Measurements from ENCODE around the gene DUSP12.
"Not testable (repeated sequence)": the region's sequence is repeated elsewhere in the genome, so short reads cannot be mapped to it uniquely, and the experiment has no call there.

Gene DUSP12, protein sequence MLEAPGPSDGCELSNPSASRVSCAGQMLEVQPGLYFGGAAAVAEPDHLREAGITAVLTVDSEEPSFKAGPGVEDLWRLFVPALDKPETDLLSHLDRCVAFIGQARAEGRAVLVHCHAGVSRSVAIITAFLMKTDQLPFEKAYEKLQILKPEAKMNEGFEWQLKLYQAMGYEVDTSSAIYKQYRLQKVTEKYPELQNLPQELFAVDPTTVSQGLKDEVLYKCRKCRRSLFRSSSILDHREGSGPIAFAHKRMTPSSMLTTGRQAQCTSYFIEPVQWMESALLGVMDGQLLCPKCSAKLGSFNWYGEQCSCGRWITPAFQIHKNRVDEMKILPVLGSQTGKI

DNA sequence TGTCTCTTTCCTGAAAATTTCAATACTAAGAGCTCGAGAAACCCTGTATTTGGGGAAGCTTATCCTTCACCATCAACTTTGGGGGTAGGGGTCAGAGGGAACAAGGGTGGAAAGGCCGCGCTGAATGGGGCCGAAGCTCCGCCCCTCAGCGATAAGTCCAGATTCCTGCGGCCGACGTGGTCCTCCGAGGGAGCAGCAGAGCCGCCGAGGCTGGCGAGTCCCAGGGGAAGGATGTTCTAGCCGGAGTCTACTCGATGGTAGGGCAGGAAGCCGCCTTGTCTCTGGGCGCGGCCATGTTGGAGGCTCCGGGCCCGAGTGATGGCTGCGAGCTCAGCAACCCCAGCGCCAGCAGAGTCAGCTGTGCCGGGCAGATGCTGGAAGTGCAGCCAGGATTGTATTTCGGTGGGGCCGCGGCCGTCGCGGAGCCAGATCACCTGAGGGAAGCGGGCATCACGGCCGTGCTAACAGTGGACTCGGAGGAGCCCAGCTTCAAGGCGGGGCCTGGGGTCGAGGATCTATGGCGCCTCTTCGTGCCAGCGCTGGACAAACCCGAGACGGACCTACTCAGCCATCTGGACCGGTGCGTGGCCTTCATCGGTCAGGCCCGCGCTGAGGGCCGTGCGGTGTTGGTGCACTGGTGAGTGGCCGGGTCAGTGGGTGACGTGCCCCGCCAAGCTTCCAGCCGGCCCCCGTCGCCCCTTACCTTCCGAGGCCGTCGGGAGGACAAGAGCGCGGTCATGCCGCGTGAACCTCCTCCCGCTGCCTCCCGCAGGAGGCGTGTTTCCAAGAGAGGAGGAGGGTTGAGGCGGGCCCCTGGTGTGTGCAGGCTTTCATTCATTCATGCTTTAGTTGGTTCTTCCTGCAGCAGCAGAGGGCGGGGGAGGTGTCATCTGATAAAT is at the start of gene DUSP12:
DUSP12 (plus strand) TSS at position 278 of the 899 bp plus-strand sequence; CDS start at position 294, 16 bp downstream.
- peak; percentile 96 to 97 for DNase-seq

DNA sequence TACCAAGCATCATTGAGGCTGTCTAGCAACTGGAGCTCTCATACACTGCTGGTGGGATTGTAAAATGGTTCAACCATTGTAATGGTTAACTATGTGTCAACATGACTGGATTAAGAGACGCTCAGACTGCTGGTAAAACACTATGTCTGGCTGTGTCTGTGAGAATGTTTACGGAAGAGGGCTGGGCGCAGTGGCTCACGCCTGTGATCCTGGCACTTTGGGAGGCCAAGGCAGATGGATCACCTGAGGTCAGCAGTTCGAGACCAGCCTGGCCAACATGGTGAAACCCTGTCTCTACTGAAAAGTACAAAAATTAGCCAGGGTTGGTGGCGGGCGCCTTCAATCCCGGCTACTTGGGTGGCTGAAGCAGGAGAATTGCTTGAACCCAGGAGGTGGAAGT is 47.3 kb upstream of the DUSP12 start:
- DNase-seq = no peak

DNA sequence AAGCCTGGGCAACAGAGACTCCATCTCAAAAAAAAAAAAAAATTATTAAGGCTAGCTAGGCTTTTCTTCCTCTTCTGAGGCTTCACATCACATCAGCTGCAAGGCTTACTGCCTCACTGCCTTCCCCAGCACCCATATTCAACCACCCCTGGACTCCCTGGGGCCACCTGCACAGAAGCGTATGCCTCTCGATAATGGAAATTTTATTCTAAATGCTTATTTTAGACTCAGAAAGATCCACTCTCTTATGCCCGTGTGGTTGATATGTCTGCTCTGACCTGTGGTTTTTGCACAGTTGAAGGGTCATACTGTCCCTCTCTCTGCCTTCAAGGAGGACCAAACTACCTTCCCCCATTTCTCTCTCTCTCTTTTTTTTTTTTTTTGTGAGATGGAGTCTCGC is 44.0 kb upstream of the DUSP12 start:
- DNase-seq = no peak

GRCh38 chr1:161706113-161706481 is 43.5 kb upstream of the DUSP12 start:
- DNase-seq = no peak

GRCh38 chr1:161706482-161707347 is 42.9 kb upstream of the DUSP12 start, which contains the start of gene FCRLA:
Gene FCRLA (plus strand): TSS chr1:161707229. CDS start chr1:161707265, 36 bp downstream.
- no peak for DNase-seq

GRCh38 chr1:161707503-161707902 is 42.1 kb upstream of the DUSP12 start:
- DNase-seq = no peak

DNA sequence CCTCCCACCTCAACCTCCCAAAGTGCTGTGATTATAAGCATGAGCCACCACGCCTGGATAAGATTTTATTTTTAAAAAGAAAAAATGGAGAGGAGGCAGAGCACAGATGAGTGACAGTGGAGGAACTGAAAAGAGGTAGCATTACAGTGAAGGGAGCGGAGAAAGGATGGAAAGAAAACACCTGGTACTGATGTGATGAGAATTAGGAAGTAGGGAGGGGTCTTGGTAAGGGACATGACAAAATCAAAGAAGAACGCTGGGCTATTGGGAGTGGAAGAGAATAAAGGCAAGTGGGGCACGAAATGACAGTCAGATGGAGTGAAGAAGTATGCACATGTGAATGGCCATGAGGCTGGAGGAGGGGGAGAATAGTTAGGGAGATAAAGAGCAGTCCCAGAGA is 40.2 kb upstream of the DUSP12 start:
- DNase-seq = no peak

DNA sequence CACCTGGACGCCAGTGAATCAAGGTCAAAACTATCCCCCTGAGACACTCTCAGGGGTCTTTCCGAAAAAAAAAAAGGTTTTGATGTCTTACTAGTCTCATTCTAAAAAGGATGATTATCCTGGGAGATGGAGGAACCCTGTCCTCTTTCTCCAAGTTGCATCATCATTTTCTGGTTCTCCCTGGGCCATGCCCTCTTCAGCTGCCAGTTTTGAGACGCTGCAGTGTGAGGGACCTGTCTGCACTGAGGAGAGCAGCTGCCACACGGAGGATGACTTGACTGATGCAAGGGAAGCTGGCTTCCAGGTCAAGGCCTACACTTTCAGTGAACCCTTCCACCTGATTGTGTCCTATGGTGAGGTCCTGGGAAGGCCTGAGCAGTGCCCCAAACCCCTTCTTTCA is 39.0 kb upstream of the DUSP12 start:
- DNase-seq = no peak

- no peak for DNase-seq
Observed at GRCh38 chr1:161718559-161719324, 30.8 kb upstream of the DUSP12 start.

GRCh38 chr1:161719325-161719611 is 30.3 kb upstream of the DUSP12 start:
- DNase-seq = no peak

DNA sequence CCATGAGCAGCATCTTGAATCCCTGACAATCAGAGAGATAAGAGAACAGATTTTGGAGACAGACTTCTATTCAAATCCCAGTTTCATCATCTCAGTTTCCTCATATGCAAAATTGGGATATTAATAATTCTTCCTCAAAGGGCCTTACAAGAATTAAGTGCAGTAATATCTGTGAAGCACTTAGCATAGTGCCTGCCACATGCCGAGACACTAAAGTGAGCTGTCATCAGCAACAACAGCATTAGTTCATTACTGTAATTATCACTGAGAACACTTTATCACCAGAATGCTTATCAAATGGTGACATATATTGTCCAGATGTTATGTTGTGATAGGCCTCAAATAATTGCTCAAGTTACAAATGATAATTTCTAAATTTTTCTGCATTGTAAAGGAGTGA is 29.2 kb upstream of the DUSP12 start:
- DNase-seq = no peak

GRCh38 chr1:161720956-161721737 is 28.4 kb upstream of the DUSP12 start, which contains the start of gene FCRLB:
Gene FCRLB (plus strand): TSS chr1:161721544. CDS start chr1:161722673, 1,129 bp downstream.
- no peak for DNase-seq

DNA sequence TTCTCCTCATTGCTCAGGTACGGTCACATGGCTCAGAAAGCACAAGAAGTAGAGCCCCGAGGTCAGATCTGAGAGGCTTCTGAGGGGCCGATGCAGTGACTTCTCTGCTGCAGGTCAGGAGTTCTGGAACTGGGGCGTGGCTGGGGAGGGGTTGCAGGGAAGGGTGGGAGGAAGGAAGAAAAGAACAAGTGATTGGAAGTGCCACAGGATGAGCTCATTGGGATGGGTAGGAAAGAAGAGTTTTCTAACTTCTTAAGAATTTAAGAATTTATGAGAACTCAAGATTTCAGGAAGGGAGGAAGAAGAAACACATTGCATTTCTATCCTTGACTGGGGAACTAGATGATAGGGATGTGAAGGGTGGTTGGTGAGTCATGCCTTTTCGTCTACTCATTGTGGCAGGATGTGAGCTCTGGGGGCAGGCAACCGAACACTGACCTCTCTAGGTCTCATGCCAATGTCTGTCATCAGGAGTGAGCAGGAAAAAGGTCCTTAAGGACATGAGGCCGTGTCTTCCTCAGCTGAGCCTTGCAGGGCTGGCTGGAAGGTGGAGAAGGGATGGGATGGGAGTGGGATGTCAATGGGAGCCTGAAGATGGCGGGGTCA is 27.7 kb upstream of the DUSP12 start:
- no peak for DNase-seq

DNA sequence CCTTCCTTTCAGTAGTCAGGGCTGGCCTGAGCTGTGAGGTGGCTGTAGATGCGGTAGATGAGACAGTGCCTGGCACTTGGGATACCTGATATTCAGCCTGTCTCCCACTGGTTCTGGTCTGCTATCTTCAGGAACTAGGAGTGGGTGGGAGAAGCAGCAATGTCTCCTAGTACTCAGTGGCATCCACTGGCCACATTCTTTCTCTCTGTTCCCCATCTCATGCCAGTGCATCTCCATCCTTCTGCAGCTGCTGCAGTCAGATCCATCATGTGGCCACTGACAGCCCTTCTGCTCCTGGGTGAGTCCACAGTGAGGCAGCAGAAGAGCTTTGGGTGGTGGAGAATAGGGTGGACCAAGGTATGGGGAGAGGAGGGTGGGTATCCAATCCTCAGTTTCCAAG is 27.2 kb upstream of the DUSP12 start:
- DNase-seq = no peak

- DNase-seq = no peak
Observed at GRCh38 chr1:161723459-161724141, 26.0 kb upstream of the DUSP12 start.

GRCh38 chr1:161725258-161725907 is 24.2 kb upstream of the DUSP12 start:
- not testable (repeated sequence) for DNase-seq

GRCh38 chr1:161725908-161726472 is 23.6 kb upstream of the DUSP12 start:
- no peak for DNase-seq

- DNase-seq = no peak
Observed at GRCh38 chr1:161726473-161727255, 22.9 kb upstream of the DUSP12 start.
